ENCODE data around the gene RHOT2.

DNA sequence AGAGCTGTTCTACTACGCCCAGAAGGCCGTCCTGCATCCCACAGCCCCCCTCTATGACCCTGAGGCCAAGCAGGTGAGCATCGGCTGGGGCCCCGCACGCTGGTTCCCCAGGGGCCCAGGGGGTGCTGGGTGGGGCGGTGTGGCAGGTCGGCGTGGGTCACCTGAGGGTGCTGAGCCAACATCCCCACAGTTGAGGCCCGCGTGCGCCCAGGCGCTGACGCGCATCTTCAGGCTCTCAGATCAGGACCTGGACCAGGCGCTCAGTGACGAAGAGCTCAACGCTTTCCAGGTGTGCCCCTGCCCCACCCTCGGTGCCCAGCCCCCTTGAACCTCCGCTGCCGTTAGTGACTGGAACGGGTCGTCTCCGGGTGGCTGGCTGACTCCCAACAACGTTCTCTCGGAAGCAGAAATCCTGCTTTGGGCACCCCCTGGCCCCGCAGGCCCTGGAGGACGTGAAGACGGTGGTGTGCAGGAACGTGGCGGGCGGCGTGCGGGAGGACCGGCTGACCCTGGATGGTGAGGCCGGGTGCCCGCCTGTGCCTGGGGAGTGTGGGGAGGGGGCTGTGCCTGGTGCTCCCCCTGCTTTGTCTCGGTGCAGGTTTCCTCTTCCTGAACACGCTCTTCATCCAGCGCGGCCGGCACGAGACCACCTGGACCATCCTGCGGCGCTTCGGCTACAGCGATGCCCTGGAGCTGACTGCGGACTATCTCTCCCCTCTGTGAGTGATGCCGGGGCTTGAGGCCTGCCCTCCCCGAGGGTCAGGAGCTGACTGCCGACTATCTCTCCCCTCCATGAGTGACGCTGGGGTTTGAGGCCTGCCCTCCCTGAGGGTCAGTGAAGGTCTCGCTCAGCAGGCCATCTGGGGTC, 2.8 kb downstream of the RHOT2 start:
- TF ChIP-seq, protein P1, sequence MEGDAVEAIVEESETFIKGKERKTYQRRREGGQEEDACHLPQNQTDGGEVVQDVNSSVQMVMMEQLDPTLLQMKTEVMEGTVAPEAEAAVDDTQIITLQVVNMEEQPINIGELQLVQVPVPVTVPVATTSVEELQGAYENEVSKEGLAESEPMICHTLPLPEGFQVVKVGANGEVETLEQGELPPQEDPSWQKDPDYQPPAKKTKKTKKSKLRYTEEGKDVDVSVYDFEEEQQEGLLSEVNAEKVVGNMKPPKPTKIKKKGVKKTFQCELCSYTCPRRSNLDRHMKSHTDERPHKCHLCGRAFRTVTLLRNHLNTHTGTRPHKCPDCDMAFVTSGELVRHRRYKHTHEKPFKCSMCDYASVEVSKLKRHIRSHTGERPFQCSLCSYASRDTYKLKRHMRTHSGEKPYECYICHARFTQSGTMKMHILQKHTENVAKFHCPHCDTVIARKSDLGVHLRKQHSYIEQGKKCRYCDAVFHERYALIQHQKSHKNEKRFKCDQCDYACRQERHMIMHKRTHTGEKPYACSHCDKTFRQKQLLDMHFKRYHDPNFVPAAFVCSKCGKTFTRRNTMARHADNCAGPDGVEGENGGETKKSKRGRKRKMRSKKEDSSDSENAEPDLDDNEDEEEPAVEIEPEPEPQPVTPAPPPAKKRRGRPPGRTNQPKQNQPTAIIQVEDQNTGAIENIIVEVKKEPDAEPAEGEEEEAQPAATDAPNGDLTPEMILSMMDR (IDR thresholded peaks at IDR 0.05) = no peak
- TF ChIP-seq ZFX (IDR thresholded peaks at IDR 0.05; ENCODE audit: borderline replicate concordance) = no peak

All from 22Rv1 (cell line).